SHP77 treated with DMSO at 0.1 percent for 48 hours (cell line): ENCODE measurements around the gene CEP85L.

ENCODE experiments used
- DNase-seq: peaks from one replicate; lab custom pipeline; 2025; lab: John Stamatoyannopoulos, UW

CEP85L gene

DNA sequence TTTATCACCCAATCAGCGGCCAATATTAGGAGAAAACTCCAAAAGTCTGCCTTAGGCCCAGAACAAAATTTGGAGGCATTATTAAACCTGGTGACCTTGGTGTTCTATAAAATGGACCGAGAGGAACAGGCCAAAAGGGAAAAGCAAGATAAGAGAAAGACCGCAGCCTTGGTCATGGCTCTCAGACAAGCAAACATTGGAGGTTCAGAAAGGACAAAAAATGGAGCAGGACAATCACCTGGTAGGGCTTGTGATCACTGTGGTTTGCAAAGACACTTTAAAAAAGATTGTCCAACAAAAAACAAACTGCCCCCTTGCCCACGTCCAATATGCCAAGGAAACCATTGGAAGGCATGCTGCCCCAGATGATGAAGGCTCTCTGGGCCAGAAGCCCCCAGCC lies 31.2 kb downstream of the CEP85L start:
- no peak for DNase-seq

DNA sequence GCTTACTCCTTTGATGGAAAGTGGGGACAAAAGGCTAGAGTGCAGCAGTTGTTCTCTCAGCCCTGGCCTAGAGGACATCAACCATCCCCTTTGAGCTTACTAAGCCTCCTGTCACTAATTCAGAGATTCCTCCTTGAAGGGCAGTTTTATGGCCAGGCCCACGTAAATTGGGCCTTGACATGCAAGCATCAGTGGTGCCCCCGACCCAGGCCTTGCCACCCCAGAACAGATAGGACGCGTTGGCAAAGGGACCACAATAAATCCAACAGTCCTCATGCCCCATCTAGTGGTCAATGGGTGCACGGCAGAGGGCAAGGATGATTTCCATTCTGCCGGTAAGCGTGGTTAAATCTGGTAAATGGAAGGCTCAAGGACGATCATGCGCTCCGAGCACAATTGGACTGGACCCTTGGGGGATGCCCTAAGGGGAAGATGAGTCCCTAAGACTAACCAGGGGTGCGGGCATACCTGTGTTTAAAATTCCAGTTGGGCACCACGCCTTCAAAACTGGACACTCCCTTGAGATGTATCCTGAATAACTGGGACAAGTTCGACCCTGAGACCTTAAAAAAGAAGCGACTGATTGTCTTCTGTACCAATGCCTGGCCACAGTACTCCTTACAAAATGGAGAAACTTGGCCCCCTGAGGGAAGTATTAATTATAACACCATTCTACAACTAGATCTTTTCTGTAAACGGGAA lies 32.6 kb downstream of the CEP85L start:
- no peak for DNase-seq

DNA sequence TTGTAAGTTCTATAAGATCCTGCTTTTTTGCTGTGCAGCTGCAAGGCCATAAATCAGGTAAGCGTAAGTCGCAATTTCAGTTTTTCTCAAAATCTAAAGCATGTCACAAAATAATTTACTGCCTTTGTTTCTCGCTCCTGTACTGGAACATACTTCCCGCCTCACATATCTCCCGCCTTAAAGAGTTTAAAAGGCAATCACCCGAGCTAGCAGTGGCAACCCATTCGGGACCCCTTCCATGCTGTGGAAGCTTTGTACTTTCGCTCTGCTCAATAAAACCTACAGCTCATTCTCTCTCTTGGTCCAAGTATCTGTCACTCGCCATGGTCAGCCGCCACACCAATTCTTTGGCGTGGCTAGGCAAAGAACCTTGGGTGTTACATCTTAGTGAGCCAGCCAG lies 34.0 kb downstream of the CEP85L start:
- no peak for DNase-seq

DNA sequence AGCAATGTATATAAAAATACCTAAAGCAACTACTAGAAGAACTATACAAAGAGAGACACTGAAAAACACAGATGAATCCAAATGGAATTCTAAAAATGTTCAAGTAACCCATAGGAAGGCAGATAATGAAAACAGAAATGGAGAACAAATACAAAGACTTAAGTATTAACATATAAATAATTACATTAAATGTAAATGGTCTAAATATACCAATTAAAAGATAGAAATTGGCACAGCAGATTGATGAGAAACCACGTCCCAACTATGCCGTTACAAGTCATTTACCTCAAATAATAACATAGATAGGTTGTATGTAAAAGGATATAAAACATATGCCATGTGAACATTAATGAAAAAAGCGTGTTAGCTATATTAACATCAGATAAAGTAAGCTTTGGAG lies 40.1 kb downstream of the CEP85L start:
- no peak for DNase-seq

DNA sequence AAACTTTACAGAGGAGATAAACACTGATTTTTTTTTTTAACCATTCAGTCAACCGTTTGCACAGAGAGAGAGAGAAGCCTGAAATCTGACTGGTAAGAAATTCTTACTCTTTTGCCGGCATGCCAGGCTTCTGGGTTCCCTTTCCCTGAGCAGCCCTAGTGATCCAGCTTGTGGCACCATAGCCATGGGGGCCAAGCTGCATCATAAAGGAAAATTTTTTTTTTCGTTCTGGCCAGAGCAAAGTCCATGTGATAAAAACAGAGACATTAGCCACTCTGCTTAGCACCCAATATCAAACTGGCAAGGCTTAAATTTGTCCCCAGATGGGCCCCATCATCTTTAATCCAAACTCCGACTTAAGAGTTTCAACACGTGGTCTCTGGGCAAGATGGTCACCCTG lies 44.5 kb downstream of the CEP85L start:
- no peak for DNase-seq

DNA sequence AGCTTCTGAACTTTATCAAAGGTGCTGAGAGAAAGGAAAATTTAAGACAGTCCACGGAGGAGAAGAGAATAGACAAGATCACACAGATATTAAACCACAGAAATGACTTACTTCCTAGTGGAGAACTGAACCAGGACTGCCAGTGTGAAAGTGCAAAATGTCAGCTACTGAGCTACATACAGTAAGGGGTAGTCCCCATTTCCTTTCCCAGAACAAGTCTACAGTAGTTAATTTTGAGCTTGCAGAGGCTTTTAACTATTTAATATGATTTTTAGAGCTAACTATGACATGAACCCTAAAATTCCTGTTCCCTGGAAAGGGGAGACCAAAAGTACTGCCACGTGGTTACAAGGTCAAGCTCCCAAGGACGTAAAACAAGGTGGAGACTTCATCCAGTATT lies 45.1 kb downstream of the CEP85L start:
- DNase-seq = no peak

DNA sequence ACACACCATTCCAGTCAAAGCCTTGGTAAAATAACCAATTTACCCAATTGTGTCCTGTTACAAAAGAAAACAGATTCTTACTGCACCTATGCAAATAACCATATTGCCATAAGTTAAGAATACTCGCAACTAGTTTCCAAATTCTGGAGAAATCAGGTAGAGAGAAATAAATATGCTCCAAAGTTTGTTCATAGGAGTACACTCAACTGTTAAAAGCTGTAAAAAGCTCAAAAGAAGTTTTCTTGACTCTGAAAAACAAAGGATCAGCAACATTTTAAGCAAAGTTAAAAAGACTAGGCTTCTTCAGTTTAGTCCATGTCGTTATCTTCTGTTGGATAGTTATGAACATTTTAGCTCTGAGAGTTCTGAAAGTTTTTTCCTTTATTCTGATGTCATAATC lies 48.0 kb downstream of the CEP85L start:
- DNase-seq = no peak

DNA sequence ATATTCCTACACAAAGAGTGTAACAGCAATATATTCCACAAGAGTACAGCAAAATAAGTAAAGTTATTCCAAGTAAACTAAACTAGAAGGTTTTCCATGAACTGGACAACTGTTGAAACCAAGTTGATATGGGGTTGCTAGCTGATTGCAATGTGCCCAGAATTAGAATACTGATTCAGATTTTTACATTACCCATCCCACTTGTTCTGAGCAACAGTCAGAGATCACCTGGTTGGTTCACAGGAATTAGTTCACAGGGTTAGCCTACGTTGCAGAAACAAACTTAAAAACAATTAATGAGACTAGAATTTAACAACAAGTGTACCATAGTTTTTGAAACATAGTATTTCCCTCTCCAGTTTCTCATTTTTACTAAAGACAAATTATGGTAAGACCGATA lies 49.1 kb downstream of the CEP85L start:
- DNase-seq = no peak

DNA sequence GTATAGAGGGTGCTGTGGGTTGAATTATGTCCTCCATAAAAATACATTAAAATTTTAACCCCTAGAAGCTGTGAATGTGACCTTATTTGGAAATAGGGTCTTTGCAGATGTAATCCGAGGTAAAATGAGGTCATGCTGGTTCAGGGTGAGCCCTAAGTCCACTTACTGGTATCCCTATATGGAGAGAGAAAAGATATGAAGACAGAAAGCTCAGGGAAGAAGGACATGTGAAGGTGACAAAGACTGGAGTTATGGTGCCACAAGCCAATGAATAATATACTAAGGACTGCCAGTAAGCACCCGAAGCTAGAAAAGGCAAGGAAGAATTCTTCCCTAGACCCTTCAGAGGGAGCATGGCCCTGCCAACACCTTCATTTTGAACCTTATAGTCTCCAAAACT lies 53.1 kb downstream of the CEP85L start:
- DNase-seq = no peak

DNA sequence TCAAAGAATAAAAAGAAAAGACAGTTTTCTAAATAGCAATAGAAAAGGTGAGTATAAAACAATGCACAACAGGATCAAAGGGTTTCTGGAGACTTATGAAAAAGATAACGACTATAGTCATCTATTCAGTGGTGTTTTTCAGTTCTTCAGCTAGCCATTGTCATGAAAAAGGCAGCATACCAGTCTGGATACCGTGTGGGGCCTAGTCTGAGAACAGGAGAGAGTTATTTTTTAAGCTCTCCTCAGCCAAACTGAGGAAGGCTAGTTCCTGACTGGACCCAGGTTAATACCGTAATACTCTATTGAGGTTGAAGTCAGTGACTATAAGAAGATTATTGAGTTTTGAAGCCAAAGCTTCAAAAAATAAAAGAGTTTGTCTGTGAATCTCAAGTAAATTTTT lies 53.8 kb downstream of the CEP85L start:
- DNase-seq = no peak

DNA sequence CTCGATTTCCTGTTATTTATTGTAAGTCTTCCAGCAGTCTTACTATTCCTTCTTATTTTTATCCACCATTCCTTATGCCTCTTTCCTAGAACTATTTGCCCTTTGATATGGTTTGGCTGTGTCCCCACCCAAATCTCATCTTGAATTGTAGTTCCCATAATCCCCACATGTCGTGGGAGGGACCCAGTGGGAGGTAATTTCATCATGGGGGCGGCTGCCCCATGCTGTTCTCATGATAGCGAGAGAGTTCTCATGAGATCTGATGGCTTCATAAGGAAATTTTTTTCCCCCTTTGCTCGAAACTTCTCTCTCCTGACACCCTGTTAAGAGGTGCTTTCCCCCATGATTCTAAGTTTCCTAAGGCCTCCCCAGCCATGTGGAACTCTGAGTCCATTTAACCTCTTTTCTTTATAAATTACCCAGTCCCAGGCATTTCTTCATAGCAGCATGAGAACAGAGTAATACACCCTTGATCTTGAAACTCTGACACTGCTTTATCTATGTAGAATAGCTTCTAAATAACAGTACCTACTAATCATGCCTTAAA lies 54.5 kb downstream of the CEP85L start:
- no peak for DNase-seq

DNA sequence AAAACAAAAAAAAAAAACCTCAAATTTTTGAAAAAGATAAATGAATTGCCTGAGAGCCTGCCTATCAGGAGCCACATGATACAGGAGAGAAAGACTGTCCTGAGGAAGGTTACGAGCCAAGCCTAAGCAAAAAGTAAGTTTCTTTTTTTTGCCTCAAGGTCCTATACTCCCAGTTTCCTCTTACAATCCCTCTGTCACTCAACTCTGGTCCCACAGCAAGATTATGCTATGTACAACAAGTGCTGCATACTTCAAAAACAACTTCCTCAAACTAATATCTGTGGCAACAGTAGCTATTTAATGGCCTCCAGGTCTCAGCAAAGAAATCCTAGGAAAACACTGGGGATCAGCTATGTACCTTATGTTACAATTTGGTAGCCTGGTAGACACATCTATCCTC lies 56.5 kb downstream of the CEP85L start:
- no peak for DNase-seq

DNA sequence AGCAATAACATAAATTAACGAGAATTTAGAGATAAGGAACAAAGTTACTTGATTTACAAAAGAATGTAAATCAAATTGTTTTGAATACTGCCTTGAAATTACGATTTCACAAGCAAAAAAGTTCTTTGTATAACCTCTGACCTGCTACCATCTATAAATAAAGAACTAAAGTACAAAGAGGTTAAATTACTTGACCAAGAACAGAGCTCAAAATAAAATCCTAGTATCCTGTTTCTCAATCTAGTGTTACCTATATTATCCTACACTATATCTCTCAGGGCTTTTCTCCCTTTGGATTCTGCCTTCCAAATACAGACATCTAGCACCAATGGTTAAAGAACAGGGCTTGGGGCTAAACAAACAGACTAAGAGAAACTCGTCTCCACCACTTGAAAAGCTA lies 59.5 kb downstream of the CEP85L start:
- DNase-seq = no peak

DNA sequence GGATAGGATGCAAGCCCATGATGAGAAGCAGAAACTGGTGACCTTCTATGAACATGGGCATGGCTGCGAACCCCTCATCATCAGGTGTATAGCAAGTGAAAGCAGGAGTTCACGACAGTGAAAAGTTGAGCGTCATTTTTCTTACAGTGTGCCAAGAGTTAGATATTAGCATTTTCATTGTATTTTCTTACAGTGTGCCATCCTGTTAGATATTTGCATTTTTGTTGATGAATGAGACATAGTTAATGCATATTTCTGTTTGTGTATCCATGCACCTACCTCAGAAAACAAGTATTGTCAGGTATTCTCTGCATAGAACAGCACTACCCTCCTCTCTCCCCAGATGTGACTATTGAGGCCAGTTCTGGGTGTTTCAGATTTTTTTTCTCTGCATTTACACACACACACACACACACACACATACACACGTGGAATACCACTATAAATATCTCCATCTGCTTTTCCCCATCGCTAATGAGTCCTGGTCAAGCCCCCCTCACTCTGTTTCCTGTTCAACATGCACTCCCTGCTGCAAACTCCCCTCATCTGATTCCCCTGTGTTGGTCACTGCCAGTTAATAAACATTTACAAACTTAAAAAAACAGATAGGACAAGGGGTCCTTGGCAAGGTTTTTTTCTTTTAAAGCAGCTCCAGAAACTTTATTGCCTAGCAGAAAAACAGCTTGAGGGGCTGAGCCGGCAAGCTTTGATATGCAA lies 61.6 kb downstream of the CEP85L start:
- no peak for DNase-seq

DNA sequence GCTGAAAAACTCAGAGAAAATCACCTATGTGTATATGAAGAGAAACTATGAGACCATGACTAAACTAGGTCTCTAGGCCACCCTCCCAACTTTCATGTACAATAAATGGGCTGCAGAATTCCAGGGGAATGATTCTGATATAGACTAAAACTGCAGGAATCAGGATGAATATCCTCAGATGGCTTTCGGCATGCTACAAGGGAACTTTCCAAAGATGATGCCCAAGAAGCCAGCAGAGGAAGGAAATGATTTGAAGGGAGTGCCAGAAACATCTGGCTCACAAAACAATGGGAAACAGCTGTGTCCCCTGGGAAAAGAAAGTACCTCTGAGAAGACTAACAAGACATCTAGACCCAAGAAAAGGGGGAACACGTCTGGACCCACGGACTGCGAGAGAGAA lies 62.2 kb downstream of the CEP85L start:
- no peak for DNase-seq

DNA sequence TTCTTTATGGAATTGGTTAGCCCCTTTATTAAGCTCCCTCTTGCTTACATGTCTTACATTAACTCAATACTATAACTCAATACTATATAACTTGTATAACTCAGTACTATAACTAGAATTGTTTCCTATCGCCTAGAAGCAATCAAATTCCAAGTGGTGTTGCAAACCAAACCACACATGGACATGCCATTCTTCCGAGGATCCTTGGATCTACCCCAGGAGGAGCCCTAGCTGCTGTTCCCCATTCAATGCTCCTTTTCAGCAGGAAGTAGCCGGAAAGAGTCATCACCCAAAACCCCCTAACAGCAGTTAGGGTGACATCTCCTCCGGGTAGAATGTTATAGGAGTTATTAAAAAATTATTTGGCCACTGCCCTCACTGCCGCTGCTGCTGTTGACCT lies 62.8 kb downstream of the CEP85L start:
- no peak for DNase-seq

DNA sequence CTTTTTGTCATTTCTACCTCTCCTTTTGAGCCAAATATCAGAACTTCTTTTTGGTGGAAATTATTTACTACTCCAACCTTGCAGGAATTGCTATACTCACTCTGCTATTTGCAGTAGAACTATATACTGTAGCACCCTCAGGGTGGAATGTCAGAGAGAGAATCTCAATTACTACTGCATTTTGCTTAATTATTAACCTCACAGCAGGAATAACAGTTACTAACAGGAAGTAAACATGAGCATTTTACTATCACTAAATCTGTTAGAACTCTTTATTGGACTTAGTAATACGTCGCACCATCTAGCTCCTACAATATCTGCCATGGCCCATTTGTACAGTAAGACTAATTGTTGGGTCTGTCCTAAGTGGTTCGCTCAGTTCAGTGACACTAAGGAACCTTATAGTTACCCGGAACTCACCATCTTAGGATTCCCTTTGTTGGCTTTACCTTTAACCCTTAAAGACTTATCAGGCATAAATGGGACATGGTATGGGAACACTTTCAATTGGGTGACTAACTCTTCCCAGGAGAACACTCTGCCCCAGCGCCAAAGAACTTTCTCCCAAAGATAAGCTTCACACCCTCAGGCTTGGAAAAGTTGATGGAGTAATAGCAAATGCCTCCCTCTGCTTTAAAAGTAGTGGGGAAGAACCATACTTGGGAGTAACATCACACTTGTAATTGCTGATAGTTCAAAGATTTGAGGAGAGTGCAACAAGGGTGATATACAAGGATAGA lies 64.5 kb downstream of the CEP85L start:
- DNase-seq = no peak

DNA sequence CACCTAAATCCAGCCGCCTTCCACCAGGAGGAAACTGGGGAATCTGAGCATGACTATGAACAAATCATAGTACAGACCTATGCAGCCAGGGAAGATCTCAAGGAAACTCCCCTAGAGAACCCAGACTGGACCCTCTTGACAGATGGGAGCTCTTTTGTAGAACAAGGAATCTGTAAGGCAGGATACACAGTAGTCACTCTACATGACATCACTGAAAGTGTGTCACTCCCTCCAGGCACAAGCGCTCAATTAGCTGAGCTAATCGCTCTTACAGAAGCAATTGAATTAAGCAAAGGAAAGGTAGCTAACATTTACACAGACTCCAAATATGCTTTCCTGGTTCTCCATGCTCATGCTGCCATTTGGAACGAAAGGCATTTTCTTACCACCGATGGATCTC lies 66.5 kb downstream of the CEP85L start:
- no peak for DNase-seq

DNA sequence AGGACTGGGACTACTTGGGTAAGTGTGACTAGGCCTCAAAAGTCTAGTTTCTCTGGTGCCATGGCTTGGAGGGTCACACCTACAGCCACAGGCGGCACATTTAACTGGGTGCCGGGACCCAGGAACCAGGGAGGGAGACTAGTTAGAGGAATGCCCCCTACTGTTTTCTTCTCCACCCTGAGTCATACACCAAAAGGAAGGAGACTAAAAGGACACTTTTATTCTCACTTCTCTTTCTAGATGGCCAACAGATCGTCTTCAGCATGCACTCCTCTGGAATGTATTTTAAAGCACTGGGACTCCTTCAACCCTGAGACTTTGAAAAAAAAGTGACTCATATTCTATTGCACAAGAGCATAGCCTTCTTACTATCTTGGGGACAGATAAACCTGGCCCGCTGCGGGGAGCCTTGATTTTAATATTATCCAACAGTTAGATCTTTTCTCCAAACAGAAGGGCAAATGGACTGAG lies 69.9 kb downstream of the CEP85L start:
- DNase-seq = no peak

DNA sequence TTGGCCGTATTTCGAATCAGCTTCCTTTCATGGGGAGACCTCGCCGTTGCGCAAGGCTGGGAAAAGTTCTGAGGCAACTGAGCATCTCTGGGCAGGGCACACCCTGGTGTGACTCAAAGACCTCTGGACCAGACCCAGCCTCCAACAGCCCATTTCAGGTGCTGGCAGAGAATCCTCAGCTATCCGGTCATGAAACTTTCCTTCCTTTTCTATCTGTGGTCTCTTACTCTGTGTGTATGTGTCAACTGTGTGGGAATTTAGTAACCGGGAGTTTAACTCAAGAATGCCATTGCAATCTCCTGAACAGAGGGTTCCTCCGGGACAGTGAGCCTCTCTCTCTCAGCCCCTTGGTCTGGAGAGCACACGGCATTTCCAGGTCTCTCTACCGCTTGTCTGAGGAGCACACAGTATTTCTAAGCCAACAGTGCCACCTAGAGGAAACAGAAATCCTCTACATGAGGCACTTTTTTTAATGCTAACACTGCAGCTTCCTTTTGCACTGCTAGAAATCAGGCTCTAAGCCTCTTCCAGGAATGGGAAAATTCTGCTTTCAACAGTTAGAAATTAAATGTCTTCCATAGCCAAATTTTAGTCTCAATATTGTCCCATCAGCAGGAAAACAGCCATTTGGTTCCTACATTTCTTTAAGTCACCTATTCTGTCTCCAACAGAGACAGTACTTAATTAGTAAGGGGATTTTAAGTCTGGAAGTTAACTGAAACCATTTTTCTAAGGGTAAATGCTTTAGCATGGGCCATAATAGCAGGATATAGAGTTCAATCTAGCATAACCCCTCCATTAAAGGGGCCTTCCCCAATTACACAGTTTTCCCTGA lies 70.6 kb downstream of the CEP85L start:
- DNase-seq = peak; percentile 2

DNA sequence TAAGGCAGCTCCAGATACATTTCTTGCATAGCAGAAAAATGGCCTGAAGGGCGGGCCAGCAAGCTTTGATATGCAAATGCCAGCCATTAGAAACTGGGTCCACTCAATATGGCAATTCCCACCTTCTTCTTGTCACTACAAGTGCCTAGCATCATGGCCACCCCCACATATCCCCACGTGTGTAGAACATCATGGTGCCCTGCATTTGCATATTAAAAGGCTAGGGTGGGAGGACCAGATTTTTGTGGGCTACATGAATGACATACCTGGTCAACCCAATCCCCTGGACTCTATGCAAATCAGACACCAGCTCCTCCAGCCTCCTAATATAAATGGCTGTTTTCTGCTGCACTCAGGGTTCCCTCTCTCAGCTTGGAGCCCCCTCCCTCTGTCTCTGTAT lies 71.6 kb downstream of the CEP85L start:
- no peak for DNase-seq

DNA sequence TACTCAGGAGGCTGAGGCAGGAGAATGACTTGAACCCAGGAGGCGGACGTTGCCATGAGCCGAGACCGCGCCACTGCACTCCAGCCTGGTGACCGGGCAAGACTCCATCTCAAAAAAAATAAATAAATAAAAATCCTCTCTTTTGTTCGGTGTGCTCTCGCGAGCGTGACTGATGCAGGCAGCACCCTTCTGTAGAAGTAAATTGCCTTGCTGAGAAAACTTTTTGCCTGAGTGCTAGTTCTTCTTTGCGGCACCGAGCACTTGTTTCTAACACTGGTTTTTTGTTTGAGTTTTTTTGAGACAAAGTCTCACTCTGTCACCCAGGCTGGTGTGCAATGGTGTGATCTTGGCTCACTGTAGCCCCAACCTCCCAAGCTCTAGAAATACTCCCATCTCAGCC lies 72.8 kb downstream of the CEP85L start:
- no peak for DNase-seq
